Stomach (tissue), 9 donors: Measurements from ENCODE around the gene ATP6AP1. TPM values are rescaled to one million over a fixed set of nuclear protein-coding genes. Genes with fewer than 3 reads are reported as not detected.
"Not testable (repeated sequence)": the region's sequence is repeated elsewhere in the genome, so short reads cannot be mapped to it uniquely, and the experiment has no call there.

Experiments used
- DNase-seq, 2 donors: peaks; one replicate each; pipeline versions ENCODE4 v3.0.0 to v3.0.0-alpha.2; 2013 to 2019
- H3K27ac ChIP-seq, 5 donors: fragments of 200-600 bp in 4 of 5; sonication (generic) in 4 of 5; one replicate each; pipeline ENCODE4 v1.5.1; 2013 to 2019; ENCODE audit warnings: mild to moderate bottlenecking in 1 of 5, moderate library complexity in 1 of 5
- H3K27me3 ChIP-seq, 3 donors: fragments of 200-600 bp; sonication (generic); one replicate each; pipeline ENCODE4 v1.5.1; 2017 to 2019; ENCODE audit warnings: mixed run types in 1 of 3
- H3K36me3 ChIP-seq, 4 donors: fragments of 200-600 bp; sonication (generic); 1 replicate in 3 of 4; 2 replicates in 1 of 4; pipeline ENCODE4 v1.5.1; 2016 to 2019
- H3K4me1 ChIP-seq, 4 donors: fragments of 200-600 bp; sonication (generic); one replicate each; pipeline ENCODE4 v1.5.1; 2016 to 2019
- H3K4me3 ChIP-seq, 4 donors: fragments of 200-600 bp; sonication (generic) in 3 of 4; one replicate each; pipeline ENCODE4 v1.5.1; 2016 to 2019; ENCODE audit warnings: mild to moderate bottlenecking in 1 of 4
- H3K9me3 ChIP-seq, 4 donors: fragments of 200-600 bp; sonication (generic); one replicate each; pipeline ENCODE4 v1.5.1; 2016 to 2019
- EP300 ChIP-seq: sonication (generic); formaldehyde crosslinking; IDR thresholded peaks from one replicate; pipeline ENCODE4 v1.6.1; 2017; ENCODE audit warnings: antibody characterized with exemption
- POLR2A ChIP-seq, 4 donors: fragments of 450-650 bp; IDR thresholded peaks; one replicate each; pipeline ENCODE4 v1.6.1; 2016; ENCODE audit warnings: antibody characterized with exemption in 4 of 4, control low read depth in 2 of 4, mild to moderate bottlenecking in 1 of 4, moderate library complexity in 1 of 4
- POLR2AphosphoS5 ChIP-seq, 3 donors: sonication (generic); formaldehyde crosslinking; IDR thresholded peaks; one replicate each; pipeline ENCODE4 v1.6.1; 2016; ENCODE audit warnings: antibody characterized with exemption in 3 of 3
- WGBS, 5 donors: extraction: QIAGEN DNeasy Blood & Tissue Kit in 3 of 5; methylation state at CpG; one replicate each; pipeline versions ENCODE4 v1.1.5 to v1.1.7; 2013 to 2018; 5-methylcytosine and 5-hydroxymethylcytosine counted together
- intact Hi-C: fragments of 100-400 bp; cut with DNase I; formaldehyde crosslinking; loops from one replicate; pipeline ENCODE4 v1.15.1; 2023; ENCODE audit warnings: low total_unique reads
- polyA plus RNA-seq, 3 donors: library from polyadenylated mRNA; stranded (reverse); fragments of 200-250 nt; gene quantifications; one replicate each; pipeline ENCODE4 v1.2.3, GENCODE V29; 2013
- total RNA-seq, 5 donors: library from RNA; depleted of rRNA; stranded (reverse); fragments of >200 nt; gene quantifications; one replicate each; pipeline versions ENCODE4 v1.1.0 to v1.2.3, GENCODE V29; 2014 to 2016
- TF ChIP-seq, protein P1 (sequence below), 7 experiments: fragments of 450-650 bp in 4 of 7; fragments of 200-600 bp in 3 of 7; sonication (generic) in 3 of 7; IDR thresholded peaks; one replicate each; pipeline ENCODE4 v1.5.1; 2016 to 2019; ENCODE audit warnings: antibody characterized with exemption in 7 of 7, control low read depth in 2 of 7, mild to moderate bottlenecking in 1 of 7
- donor health status: healthy with polysubstance abuse.
- donor health status: Bipolar disorder and iron deficiency.
- donor health status: healthy.

The ATP6AP1 gene
- total and polyA plus RNA-seq, 8 donors: 13.4 to 69.3 (median 30.8) TPM

DNA sequence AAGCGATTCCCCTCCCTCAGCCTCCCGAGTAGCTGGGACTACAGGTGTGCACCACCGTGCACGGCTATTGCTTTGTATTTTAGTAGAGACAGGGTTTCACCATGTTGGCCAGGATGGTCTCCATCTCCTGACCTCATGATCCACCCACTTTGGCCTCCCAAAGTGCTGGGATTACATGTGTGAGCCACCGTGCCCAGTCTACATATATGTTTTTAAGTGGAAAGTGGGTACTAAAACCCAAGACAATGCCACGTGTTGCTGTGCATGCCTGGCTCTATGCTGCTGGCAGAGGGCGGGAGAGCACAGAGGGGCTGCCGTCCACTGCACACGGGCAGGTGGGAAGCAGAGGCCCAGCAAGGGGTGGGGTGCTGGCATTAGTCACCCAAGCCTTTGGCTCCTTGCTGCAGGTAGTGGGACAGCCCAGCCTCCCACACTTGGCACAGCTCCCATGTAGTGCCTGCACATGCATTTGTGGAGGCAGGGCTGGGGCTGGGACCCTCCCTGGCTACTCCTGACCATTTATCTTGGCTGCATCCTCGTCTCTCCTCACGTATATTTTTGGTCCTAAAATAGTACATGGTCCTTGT lies 45.9 kb upstream of the ATP6AP1 start:
- Histone ChIP-seq H3K4me1 (peaks cover 0 to 29% (median 23%) of the 10 kb centered on the region in 4 donors), H3K9me3 (no peaks in the 10 kb centered on the region), H3K27ac (peak overlapping the region in 1 of 5 donors; percentile 97), H3K27me3 (no peaks in the 10 kb centered on the region), H3K36me3 (peaks cover 0 to 14% (median 7%) of the 10 kb centered on the region in 4 donors), H3K4me3 (no peak overlapping the region)
- WGBS, 5 donors: 66 to 78% (median 71%) methylated on average over 5 to 11 of the region's 11 CpGs
- intact Hi-C loops: no loop called here
- DNase-seq: peak in 1 of 2 donors; percentile 53
- no peak for TF ChIP-seq POLR2AphosphoS5 (IDR thresholded peaks at IDR 0.05)
- TF ChIP-seq POLR2A (IDR thresholded peaks at IDR 0.05): no peak

DNA sequence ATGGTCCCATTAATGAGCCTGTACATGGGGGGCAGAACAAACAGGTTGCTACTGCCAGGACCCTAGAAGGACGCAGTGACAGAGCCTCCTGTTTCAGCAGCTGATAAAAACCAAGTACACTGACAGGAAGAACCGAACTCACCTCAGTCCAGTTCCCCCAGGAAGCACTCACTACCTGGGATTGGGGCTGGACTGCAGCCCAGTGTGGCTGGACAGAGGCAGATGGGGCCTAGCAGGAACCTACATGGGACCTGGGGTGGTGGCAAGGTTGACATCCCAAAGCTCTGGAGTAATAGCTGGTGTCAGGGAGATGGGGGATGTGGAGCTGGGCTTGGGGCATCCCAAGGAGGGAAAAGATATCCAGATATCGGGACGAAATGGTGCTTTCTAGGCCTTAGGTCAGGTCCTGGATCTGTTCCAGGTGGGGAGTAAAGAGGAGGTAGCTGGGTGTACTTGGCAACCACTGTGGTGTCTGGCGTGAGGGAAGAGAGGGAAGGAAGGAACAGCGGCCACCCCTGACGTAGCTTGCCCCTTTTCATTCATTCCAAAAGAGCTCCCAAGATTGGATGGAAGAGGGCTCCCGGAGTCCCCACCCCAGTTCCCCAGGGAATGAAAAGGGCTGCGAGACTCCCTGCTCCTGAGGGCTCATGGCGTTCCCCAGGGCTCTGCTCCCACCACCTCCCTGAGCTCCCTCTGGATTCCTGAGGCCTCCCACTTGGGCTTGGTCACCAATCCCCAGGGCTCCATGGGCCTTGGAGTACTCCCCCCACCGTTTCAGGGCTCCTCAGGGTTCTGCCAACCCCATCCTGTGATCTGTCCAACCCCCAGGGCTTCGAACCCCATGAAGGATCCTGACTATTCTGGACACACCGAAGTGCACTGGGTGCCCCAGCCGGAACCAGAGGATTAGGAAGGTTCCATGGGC lies 44.9 kb upstream of the ATP6AP1 start:
- no peaks in the 10 kb centered on the region for H3K9me3 ChIP-seq
- peaks cover 0 to 14% (median 7%) of the 10 kb centered on the region in 4 donors for H3K36me3 ChIP-seq
- no peak for TF ChIP-seq EP300
- TF ChIP-seq POLR2A (IDR thresholded peaks at IDR 0.05): no peak
- TF ChIP-seq, protein P1, sequence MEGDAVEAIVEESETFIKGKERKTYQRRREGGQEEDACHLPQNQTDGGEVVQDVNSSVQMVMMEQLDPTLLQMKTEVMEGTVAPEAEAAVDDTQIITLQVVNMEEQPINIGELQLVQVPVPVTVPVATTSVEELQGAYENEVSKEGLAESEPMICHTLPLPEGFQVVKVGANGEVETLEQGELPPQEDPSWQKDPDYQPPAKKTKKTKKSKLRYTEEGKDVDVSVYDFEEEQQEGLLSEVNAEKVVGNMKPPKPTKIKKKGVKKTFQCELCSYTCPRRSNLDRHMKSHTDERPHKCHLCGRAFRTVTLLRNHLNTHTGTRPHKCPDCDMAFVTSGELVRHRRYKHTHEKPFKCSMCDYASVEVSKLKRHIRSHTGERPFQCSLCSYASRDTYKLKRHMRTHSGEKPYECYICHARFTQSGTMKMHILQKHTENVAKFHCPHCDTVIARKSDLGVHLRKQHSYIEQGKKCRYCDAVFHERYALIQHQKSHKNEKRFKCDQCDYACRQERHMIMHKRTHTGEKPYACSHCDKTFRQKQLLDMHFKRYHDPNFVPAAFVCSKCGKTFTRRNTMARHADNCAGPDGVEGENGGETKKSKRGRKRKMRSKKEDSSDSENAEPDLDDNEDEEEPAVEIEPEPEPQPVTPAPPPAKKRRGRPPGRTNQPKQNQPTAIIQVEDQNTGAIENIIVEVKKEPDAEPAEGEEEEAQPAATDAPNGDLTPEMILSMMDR (IDR thresholded peaks at IDR 0.05): no peak
- TF ChIP-seq POLR2AphosphoS5 (IDR thresholded peaks at IDR 0.05): no peak
- DNase-seq: no peak
- no peak overlapping the region for H3K4me3 ChIP-seq
- peak overlapping the region in 1 of 5 donors; percentile 97 for H3K27ac ChIP-seq
- intact Hi-C loops: no loop called here
- no peaks in the 10 kb centered on the region for H3K27me3 ChIP-seq
- H3K4me1 ChIP-seq: peaks cover 0 to 24% (median 17%) of the 10 kb centered on the region in 4 donors
- 32 to 67% (median 60%) methylated on average over 8 to 14 of the region's 14 CpGs for WGBS, 5 donors

DNA sequence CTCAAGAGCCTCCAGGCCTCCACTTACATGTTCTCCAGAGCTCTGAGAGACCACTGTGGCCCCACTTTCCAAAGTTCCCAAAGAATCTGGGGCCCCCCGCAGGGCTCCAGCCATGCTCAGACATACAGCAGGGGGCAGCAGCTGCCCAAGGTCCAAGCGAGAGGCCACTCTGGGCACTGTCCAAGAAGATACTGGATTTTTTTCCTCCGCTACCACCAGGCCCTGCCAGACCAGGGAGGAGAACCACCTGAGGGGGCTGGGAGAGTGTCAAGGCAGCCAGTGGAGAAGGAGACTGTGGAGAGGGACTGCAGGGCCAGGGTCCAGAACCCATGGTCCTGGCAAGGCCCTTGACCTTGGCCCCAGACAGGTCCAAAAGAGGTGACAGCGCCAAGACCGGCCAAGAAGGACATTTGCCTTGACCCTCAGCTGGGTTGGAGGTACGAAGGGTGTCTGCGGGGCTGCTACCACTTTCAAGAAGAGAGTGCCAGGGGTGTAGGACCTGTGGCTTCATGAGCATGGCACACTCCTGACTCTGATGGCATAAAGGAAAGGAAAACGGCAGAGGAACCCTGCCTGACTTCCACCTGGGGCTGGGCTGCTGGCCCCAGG lies 44.1 kb upstream of the ATP6AP1 start:
- no peaks in the 10 kb centered on the region for H3K27me3 ChIP-seq
- TF ChIP-seq, protein P1 (IDR thresholded peaks at IDR 0.05): peak in 1 of 7 experiments; percentile 12
- TF ChIP-seq POLR2A (IDR thresholded peaks at IDR 0.05): no peak
- intact Hi-C loops: no loop called here

DNA sequence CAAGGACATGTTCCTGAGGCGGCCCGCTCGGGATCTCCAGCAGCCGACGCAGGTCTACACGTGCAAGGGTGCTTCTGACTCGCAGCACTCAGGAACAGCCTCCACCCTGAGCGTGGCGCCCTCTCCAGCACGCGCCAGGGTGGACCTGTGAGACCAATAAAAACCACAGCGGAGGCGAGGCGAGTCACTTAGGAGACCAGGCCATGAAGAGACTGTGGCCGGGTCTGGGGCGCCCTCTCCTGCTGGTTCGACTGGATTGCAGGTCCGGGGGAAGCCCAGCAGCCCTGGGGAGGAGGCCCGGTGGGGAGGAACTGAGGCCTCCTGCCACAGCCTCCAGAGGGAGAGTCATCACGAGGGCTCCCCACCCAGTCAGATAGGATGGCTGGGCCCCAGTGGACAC lies 40.4 kb upstream of the ATP6AP1 start:
- H3K36me3 ChIP-seq, DNase-seq, H3K9me3 ChIP-seq, H3K27me3 ChIP-seq, intact Hi-C loops, H3K4me3 ChIP-seq, H3K27ac ChIP-seq: not testable (repeated sequence)
- H3K4me1 ChIP-seq: peaks cover 0 to 12% (median 0%) of the 10 kb centered on the region in 4 donors
- no CpG with 5 or more reads among the region's 20 CpGs for WGBS, 5 donors

More for the DNA sequence above, 44.1 kb upstream of the ATP6AP1 start:
- Histone ChIP-seq H3K36me3 (peaks cover 0 to 14% (median 7%) of the 10 kb centered on the region in 4 donors), H3K4me1 (peaks cover 0 to 24% (median 17%) of the 10 kb centered on the region in 4 donors), H3K27ac (peak overlapping the region in 1 of 5 donors; percentile 97), H3K4me3 (no peak overlapping the region), H3K9me3 (no peaks in the 10 kb centered on the region)
- DNase-seq: no peak
- WGBS, 5 donors: 6 to 64% (median 50%) methylated on average over 2 to 8 of the region's 8 CpGs

DNA sequence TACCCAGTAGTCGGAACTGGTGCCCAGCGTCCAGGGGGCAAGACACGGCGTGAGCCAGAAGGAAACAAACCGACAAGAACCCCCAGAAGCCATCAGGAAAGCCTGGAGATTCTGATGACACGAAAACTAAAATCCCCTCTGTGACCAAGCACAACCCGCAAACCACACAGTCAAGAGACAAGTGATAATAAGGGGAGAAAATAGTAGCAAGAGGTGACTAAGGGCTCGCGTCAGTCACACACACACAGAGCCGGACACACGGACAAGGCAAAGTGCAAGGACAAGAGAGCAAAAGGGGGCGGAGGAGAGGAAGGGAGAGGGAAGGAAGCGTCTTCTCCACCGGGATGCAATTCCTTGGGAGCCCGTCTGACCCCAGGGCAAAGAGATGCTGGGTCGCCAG lies 39.8 kb upstream of the ATP6AP1 start:
- H3K4me3 ChIP-seq, H3K4me1 ChIP-seq, H3K9me3 ChIP-seq, H3K27ac ChIP-seq, DNase-seq, H3K27me3 ChIP-seq, intact Hi-C loops, H3K36me3 ChIP-seq: not testable (repeated sequence)
- no CpG with 5 or more reads among the region's 16 CpGs for WGBS, 5 donors

GRCh38 chrX:154389812-154390747 lies 38.4 kb upstream of the ATP6AP1 start:
- 0 to 29% methylated on average over 6 to 13 of the region's 121 CpGs; no CpG with 5 or more reads in 3 of the 5 donors for WGBS, 5 donors
- H3K27me3 ChIP-seq, DNase-seq, intact Hi-C loops, H3K9me3 ChIP-seq, H3K4me3 ChIP-seq, H3K4me1 ChIP-seq, H3K36me3 ChIP-seq: not testable (repeated sequence)
- H3K27ac ChIP-seq: peak overlapping the region in 3 of 5 donors; percentile 70 to 81 (median 73)

DNA sequence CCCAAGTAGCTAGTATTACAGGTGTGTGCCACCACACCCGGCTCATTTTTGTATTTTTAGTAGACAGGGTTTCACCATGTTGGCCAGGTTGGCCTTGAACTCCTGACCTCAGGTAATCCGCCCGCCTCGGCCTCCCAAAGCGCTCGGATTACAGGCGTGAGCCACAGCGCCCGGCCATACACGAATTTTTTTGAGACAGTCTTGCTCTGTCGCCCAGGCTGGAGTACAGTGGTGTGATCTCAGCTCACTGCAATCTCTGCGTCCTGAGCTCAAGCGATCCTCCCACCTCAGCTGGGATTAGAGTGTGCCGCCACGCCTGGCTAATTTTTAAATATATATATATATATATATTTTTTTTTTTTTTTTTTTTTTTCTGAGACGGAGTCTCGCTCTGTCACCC lies 32.1 kb upstream of the ATP6AP1 start:
- peaks cover 0 to 11% (median 0%) of the 10 kb centered on the region in 4 donors for H3K9me3 ChIP-seq
- peaks cover 17 to 24% (median 23%) of the 10 kb centered on the region in 4 donors for H3K36me3 ChIP-seq
- 65 to 91% (median 82%) methylated on average over 15 to 17 of the region's 17 CpGs for WGBS, 5 donors
- peaks cover 9 to 24% (median 20%) of the 10 kb centered on the region in 4 donors for H3K4me1 ChIP-seq
- peak overlapping the region in 4 of 5 donors; percentile 95 to 99 (median 98) for H3K27ac ChIP-seq
- DNase-seq, H3K4me3 ChIP-seq, H3K27me3 ChIP-seq, intact Hi-C loops: not testable (repeated sequence)
